IPS-NIHi7 (cell line): ENCODE results near the gene LSM7.
"Not testable (repeated sequence)": the region's sequence is repeated elsewhere in the genome, so short reads cannot be mapped to it uniquely, and the experiment has no call there.

Experiments
- DNase-seq: peaks from one replicate; pipeline ENCODE4 v3.0.0; 2012; ENCODE audit warnings: mixed read lengths; ENCODE audit errors: extremely low spot score

The LSM7 gene

DNA sequence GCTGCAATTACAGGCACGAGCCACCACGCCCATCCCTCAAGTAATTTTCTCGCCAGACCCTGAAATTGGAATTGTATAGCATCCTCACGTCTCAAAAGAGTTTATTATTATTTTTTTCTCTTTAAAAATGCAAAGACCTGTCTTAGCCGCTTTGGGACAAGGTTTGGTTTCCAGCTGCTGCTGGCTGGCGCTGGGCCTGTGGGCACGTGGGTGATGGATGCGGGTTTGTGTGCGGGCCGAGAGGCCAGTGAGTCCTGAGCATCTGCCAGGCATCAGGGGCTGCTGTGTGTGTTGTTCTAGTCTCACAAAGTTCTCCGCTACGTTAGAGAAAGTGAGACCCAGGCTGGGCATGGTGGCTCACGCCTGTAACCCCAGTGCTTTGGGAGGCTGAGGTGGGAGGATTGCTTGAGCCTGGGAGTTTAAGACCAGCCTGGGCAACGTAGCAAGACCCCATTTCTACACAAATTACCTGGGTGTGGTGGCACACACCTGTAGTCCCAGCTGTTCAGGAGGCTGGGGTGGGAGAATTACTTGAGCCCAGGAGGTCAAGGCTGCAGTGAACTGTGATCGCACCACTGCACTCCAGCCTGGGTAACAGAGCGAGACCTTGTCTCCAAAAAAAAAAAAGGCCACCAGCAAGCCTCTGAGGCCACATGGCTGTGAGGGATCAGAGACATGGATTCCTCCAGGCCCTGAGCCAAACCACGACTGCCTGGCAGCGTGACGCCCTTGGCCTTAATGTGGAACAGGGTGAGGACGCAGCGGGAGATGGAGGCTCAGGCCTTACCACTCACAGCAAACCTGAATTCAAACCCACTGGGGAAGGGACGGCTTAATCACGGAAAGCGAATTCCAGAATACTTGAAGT is 27.0 kb upstream of the LSM7 start:
- no peak for DNase-seq

DNA sequence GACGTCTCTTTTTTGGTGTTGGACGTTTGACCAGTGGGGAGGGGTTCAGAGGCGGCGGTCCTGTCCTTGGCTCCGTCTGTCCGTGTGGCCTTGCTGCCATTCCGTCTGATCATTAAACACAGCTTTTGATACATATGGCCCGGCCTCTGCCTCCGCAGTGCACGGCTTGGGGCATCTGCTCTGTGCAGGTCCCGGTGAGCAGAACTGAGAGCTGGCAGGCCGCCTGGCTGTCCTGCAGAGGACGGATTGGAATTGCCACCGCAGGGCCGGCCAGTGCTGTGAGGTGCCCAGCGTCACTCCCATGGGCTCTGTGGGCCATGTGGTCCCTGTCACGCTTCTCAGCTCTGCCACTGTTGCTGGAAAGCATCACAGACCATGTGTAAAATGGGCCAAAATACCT is 26.3 kb upstream of the LSM7 start:
- DNase-seq, result no peak

DNA sequence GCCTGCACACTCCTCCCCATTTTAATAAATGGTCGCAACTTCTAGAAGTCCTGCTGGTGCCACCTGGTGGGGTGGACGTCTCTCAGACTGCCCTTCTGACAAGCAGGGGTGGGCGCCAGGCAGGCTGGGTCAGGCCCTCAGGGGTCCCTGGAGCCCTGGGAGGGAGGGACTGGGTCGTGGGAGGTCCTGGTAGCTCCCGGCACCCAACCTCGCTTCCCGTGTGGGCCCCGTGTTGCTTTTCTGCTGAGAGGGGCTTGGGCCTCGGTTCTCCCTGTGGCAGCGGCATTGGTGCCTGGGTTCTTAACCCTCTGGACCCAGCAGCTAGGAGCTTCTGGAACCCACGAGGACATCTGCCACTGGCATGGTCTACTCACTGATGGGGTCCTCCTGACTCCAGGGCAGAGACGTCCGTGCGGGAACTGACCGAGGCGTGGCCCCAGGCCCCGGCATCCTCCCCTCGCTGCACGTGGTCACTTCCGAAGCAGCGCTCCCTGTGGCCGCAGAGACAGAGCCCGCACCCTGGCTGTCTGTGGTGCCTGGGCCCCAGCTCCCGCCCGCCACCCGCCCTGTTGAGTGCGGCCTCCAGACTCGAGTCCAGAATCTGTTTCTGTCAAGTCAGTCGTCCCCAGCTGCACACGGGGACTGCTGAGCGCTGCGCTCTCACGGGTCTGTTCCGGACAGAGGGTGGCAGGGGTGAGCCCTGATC is 25.7 kb upstream of the LSM7 start:
- no peak for DNase-seq

DNA sequence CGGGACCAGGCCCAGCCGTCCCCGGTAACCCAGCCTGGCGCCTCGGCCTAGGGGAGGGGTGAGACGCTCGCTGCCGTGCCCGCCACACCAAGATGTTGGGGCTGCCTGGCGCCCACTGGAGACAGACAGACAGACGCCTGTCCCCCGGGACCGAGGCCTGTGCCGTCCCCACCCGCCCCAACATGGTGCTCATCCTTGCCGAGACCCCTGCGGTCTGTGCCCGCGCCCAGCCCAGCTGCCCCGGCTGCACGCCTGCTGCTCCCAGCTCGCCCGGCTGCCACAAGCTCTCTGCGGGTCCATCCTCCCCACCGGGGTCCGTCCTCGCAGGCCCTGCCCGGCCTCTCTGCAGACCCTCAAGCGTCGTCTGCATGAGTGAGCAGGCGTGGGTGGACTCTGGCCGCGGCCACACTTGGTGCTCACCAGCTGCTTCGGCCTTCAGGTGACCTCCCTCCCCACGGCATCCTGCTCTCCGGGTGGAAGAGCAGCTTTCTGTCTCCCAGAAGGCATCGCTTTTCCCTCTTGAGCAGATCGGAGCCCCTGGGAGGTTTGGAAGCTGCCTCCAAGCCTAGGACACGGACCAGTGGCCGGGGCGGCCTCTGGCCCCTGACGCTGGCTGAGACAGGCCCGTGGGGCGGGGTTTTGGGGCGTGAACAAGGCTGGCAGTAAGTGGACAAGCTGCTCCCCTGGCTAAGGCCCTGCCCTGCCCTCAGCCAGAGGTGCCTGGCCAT is 24.9 kb upstream of the LSM7 start:
- DNase-seq, result no peak

DNA sequence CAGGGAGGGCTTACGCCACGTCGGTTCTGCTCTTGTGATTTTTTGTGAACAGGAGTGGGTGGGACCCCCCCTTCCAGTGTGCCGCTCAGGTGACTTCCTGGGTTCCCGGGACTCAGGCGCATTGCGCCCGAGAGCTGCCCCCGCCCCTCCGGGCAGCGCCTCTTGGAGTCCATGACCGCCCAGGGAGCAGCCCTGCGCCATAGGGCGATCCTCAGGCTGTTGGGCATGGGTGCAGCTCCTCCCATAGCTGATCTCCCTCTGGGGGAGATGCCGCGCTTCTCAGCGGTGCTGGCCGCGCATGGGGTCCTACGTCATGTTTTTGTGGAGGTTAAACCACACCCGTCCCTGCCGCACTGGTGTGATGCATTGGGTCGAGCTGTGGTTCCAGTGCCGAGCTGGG is 23.7 kb upstream of the LSM7 start:
- DNase-seq, result no peak

DNA sequence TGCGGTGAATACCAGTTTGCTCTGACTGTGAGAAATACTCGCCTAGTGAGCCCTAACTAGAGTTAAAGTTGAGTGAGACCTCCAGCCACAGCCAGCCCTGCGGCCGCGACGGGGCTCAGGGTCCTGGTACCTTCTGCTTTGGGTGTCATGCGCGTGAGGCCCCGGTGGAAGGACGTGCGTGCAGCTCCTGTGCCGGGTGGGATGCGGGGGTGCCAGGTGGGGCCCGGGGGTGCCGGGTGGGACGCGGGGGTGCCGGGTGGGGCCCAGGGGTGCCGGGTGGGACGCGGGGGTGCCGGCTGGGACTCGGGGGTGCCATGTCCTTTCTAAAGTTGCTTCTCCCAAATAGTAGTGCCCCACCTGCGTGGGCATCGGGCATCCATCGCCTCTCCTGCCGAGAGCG is 23.2 kb upstream of the LSM7 start:
- DNase-seq, result no peak

DNA sequence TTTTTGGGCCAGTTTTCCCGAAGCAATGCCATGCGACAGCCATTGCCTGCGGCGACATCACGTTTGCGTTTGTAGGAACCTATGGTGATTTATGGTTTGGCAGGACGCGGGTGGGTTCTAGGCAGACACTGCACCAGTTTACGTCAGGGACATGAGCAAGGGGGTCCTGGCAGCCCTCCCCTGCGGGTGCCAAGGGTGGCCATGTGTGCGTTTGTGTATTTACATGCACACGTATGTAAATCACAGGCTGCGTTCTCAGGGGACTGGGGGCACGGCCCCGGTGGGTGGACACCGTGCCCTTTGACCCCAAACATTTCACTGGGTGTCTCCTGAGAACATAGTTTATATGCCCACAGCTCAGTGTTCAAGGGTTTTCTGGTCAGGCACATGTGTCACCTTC is 22.3 kb upstream of the LSM7 start:
- DNase-seq, result no peak

DNA sequence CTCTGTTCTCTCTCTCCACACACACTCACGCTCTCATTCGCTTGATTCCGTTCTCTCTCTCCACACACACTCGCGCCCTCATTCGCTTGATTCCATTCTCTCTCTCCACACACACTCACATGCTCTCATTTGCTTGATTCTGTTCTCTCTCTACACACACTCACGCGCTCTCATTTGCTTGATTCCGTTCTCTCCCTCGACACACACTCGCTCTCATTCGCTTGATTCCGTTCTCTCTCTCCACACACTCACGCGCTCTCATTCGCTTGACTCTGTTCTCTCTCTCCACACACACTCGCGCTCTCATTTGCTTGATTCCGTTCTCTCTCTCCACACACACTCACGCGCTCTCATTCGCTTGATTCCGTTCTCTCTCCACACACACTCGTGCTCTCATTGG is 21.4 kb upstream of the LSM7 start:
- not testable (repeated sequence) for DNase-seq

DNA sequence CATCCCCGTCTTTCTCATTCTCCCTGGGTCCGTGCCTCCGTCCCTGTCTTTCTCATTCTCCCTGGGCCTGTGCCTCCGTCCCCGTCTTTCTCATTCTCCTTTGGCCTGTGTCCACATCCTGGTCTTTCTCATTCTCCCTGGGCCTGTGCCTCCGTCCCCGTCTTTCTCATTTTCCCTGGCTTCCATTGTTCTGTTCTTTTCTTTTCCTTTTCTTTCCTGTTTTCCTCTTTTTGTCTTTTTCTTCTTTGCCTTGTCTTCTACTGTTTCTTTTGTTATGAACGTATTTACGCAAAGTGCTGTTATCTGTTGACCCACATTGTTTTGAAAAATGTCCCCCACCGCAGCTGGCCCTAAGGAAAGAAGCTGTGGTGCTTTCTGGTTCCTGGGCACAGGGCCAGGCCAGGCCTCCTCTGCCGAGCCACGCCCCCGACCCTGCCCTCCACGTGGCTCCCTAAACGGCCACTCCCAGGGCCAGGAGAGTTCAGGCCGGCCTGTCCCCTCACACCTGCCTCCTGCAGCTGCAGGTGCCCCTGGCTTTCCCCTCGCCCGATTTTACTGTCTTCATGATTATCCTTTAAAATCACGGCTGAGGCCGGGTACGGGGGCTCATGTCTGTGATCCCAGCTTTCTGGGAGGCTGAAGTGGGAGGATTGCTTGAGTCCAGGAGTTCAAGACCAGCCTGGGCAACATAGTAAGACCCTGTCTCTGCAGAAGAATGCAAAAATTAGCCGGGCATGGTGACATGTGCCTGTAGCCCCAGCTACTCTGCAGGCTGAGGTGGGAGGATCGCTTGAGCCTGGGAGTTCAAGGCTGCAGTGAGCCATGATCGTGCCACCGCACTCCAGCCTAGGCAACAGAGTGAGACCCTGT is 17.6 kb upstream of the LSM7 start:
- DNase-seq, result no peak

DNA sequence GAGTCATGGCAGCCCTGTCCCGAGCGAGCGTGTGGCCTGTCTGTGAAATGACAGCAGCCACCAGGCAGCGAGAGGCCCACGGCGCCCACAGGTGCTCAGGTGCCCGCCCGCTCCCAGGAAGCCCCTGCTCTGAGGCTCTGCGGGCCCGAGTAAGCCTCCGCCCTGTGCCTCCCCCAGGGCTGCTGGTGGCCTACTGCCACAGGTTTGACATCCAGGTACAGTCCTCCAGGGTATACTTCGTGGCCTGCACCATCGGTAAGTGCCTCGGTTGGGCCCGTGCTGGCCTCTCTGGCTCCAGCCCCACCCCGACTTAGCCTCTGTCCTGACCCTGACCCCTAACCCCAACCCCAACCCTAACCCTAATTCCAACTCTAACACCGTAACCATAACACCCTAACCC is 16.7 kb upstream of the LSM7 start:
- no peak for DNase-seq

DNA sequence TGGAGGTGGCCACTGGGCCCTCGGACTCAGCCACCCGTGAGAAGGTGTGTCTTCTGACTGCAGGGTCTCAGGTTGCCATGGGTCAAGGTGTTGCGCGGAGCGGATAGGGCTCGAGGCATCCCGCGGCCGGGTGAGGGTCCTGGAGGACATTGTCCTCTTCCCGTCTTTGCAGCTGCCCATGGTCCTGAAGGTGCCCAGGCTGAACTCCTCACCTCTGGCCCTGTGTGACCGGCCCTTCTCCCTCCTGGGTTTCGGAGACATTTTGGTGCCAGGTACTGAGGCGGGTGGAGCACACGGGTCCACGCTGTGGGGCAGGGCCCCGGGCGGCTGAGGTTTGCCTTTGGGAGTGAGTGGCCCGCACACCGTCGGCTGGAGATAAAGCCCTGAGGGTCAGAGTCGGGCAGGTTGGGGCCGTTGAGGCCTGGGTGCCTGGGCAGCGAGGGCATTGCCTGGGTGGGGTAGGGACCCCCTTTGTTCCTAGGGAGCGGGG is 16.0 kb upstream of the LSM7 start:
- DNase-seq, result no peak

DNA sequence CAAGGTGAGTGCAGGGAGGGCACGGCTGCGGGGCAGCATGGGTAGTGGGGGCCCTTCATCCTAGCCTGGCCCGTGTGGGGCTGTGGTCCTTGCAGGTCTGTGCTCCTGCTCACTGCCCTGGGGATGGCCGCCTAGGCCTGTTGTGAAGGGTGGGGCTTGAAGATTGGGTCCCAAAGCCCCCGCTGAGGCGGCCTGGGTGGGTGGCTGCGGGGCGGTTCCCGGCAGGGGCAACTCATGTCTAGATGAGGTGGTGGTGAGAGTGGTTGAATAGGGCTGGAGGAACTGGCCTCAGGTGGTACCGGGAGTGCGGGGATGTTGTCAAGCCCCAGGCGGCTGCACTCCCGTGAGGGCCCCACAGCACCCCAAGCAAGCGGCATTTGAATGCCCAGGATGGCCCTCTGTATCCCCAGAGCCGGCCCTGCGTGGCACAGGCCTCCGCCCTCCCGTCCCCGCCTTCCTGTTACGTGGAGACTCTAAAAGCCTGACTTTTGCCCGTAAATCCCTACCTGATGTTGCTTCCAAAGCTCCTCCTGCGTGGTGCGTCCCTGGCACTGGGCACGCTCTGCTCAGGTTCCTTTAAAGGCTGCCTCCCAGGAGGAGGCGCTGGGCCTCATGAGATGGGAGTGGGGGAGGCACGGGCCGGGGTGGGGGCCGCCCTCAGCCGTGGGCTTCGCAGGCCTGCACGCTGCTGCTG is 15.1 kb upstream of the LSM7 start:
- DNase-seq, result no peak

DNA sequence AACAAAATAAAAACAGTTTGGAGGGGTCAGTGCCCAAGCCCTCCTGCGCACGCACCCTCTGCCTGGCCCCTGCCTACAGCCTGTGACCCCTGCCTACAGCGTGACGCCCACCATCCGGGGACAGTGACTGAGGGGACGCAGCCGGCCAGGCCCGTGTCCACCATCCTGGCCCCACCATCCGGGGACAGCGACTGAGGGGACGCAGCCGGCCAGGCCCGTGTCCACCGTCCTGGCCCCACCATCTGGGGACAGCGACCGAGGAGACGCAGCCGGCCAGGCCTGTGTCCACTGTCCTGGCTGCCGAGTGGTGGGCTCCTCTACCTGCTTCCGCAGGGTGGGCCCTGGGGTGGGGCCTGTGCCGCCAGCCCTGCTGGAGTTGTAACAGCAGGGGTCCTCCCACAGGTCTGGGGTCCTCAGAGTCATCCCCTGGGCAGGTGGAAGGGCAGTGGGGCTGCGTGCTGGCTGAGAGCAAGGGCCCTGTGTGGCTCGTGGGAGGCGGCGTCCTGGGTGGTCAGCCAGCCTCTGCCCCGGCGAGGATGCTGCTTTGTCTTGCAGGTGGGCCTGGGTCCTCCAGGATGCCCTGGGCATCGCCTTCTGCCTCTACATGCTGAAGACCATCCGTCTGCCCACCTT is 14.4 kb upstream of the LSM7 start:
- no peak for DNase-seq

DNA sequence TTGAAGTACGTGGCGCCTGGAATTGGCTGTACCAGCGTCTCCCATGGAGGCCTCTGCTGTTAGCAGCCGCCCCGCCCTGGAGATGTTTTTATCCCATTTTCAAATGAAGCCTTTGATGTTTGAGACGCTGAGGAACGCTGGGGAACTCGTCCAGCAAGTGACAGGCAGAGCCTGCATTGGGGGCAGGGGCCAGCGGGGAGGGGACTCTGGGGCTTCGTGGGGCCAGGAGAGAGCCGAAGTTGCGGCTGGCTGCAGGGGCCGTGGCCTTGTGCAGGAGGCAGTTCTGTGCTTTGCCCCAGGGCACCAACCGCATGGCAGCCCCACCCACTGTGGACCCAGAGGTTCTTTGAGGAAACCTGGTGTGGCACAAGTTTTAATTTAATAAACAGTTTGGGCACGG is 13.6 kb upstream of the LSM7 start:
- no peak for DNase-seq

DNA sequence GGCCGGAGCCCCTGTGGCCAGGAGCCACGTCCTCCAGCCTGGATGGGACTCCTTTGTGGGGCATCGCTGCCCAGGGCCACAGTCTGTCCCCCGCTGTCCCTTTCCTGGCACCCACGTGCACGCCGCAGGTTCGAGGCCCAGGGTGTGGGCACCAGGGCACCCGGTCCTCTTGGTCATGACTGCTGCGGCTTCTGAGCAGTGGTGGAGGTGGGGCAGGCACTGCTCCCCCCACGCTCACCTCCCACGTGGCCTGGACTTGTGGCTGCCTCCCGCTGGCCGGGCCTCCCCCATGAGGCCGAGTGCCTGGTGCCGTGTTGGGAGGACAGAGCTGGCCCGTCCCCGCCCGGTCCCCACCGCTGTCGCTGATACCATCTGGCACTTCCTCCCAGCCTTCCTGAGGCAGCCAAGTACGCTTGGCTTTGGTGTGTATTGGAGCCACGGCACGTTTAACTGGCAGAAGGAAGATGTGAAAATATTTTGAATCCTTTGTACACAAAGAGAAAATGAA is 12.9 kb upstream of the LSM7 start:
- DNase-seq, result no peak

DNA sequence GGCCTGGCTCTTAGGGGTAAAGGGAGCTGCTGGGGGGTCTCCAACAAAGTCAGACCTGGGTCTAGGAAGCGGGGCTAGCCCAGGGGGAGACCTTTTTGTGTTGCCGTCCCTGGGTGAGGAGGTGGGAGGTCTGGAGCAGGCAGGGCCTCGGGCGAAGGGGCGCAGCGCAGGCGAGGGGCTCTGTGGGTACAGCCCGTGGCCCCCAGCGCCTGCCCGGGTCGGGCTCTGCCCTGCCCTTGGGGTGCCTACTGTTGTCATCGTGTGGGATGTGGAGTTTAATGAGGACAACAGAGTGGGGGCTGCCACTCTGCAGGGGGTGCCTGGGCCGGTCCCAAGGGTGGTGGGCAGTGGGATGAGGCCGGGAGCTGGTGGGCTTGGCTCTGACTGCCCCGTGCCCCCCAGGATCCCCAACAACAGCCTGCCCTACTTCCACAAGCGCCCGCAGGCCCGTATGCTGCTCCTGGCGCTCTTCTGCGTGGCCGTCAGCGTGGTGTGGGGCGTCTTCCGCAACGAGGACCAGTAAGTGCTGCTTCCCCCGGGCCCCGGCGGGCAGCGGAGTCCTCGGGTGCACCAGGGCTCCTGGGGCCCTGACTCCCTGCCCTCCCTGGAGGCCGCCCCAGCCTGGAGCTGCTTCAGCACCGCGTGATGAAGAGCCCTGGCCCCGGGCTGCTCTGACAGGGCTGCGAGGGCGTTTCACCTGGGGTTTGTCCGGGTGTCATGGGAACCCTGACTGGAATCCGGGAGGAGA is 12.3 kb upstream of the LSM7 start:
- DNase-seq, result no peak

DNA sequence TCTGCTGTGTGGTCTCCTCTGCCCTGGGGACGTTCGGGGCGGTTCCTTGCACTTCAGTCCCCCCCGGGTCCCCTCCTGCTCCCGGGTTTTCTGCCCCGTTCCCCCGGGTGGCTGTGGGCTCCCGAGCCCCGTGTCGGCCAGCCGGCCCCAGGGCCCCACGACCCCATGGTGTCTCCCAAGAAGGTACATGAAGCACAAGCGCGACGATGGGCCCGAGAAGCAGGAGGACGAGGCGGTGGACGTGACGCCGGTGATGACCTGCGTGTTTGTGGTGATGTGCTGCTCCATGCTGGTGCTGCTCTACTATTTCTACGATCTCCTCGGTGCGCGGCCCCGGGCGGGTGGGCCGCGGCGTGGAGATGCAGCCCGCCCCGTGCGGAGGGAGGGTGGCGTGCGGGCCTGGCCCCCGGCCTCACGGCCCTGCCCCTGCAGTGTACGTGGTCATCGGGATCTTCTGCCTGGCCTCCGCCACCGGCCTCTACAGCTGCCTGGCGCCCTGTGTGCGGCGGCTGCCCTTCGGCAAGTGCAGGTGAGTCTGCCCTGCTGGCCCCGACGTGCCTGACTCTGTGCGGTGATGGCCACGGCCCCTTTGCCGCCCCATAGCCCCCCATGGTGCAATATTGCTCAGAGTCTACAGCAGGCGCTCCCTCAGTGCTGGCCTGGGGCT is 11.4 kb upstream of the LSM7 start:
- DNase-seq, result no peak

DNA sequence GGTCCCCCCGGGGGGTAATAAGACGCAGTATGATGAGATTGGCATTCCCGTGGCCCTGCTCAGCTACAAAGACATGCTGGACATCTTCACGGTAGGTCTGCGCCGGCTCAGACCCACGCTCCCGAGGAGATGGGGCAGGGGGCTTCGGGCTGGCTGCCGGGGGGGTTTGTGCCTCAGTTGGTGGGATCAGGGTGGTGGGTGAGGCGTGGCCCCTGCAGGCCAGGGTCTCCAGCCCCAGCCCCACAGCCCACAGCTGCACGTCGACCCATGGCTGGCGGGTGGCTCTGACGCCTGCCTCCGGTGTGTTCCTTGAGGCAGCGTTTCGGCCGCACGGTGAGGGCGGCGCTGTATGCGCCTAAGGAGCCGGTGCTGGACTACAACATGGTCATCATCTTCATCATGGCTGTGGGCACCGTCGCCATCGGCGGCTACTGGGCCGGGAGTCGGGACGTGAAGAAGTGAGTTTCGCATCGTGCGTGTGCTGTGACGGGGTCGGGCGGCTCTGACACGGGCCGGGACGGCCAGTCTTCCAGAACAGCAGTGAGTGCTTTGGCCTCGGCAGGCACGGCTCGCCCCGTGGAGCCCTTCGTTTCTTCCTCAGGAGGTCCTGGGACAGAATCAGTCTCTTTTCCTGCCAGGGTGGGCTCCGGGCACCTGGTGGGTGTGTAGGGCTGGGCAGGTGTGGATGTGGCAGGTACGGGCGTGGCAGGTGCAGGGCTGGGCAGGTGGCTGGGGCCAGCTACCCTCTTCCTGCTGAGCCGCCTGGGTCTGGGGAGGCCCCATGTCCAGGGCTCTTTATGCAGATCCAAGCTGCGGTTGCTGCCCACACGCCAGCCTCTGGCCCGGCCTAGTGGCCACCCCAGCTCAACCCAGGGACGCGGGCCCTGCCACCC is 10.6 kb upstream of the LSM7 start:
- no peak for DNase-seq
